Measurements from ENCODE around the gene SLC6A19. TPM values are rescaled to one million over a fixed set of nuclear protein-coding genes. Genes with fewer than 3 reads are reported as not detected.

SLC6A19 gene
- polyA plus RNA-seq, 1 of the 3 experiments (the other 2 are of a cell fraction) = not detected

- Histone ChIP-seq H3K9me2 (no peaks in the 10 kb centered on the region), H3K9me3 (no peaks in the 10 kb centered on the region), H2AFZ (ENCODE audit: low read depth) (no peak overlapping the region), H3K79me2 (ENCODE audit: insufficient read depth) (no peaks in the 10 kb centered on the region), H3K4me2 (no peak overlapping the region), H4K20me1 (ENCODE audit: insufficient read depth) (no peaks in the 10 kb centered on the region), H3K27ac (ENCODE audit: low read depth in 2 of 2, low read length in 1 of 2) (no peak overlapping the region), H3K9ac (no peak overlapping the region), H3K4me1 (ENCODE audit: control insufficient read depth in 1 of 2, insufficient read depth in 2 of 2, low read depth in 1 of 2, low read length in 1 of 2) (peaks cover 0 to 20% of the 10 kb centered on the region in 2 experiments; a peak in 1 of 4 replicates), H3K4me3 (ENCODE audit: low read depth in 2 of 2, low read length in 1 of 2) (no peak overlapping the region), H3K27me3 (ENCODE audit: insufficient read depth) (0 out of 2 replicates have a peak, but pooled peaks cover 6% of the 10 kb centered on the region), H3K36me3 (replicated peaks in 1 of 2; ENCODE audit: control insufficient read depth in 1 of 2, insufficient read depth in 2 of 2, low read length in 1 of 2) (no peaks in the 10 kb centered on the region), H3F3A (replicated peaks; ENCODE audit: insufficient read depth) (peaks cover 6% of the 10 kb centered on the region)
- no peak for DNase-seq
- CTCF ChIA-PET = interaction anchor here (1.3 to 6.5 kb wide), 3 partner anchors 13 to 19 kb away, joined by 6 to 76 read pairs (median 41); no protein-coding TSS in a partner anchor
- no peak for TF ChIP-seq TAF1 (IDR thresholded peaks at IDR 0.05; ENCODE audit: borderline replicate concordance, low read depth, low read length)
- no peak for TF ChIP-seq TEAD4 (IDR thresholded peaks at IDR 0.05; ENCODE audit: borderline replicate concordance, insufficient read depth)
- POLR2A ChIA-PET = no interaction called here
- WGBS (ENCODE audit: low lambda C conversion rate) = 44% methylated on average over 2 of the region's 18 CpGs
Measured at GRCh38 chr5:1187234-1187949, 14.0 kb upstream of the SLC6A19 start.

GRCh38 chr5:1187950-1188334 lies 13.5 kb upstream of the SLC6A19 start:
- no peak overlapping the region for H3K4me3 ChIP-seq (ENCODE audit: low read depth in 2 of 2, low read length in 1 of 2)
- TF ChIP-seq FOXJ3 (CRISPR knock-in tag; IDR thresholded peaks at IDR 0.05) = no peak
- no peak for TF ChIP-seq FOSL2 (IDR thresholded peaks at IDR 0.05; ENCODE audit: borderline replicate concordance, low read depth)
- no peak for TF ChIP-seq REST (IDR thresholded peaks at IDR 0.05; ENCODE audit: low read depth, low read length)
- TF ChIP-seq MAX (IDR thresholded peaks at IDR 0.05; ENCODE audit: low read depth) = no peak
- no peak for TF ChIP-seq TCF12 (IDR thresholded peaks at IDR 0.05)
- TF ChIP-seq JUND (IDR thresholded peaks at IDR 0.05) = no peak
- TF ChIP-seq SMC3 (IDR thresholded peaks at IDR 0.05; ENCODE audit: low read depth, low read length) = no peak
- no peak for TF ChIP-seq USF1 (IDR thresholded peaks at IDR 0.05; ENCODE audit: borderline replicate concordance, low read depth)
- TF ChIP-seq EP300 (IDR thresholded peaks at IDR 0.05; ENCODE audit: borderline replicate concordance in 1 of 2, low read depth in 1 of 2, low read length in 1 of 2) = no peak
- TF ChIP-seq FOXM1 (IDR thresholded peaks at IDR 0.05; ENCODE audit: low read depth) = no peak
- TF ChIP-seq TAF1 (IDR thresholded peaks at IDR 0.05; ENCODE audit: borderline replicate concordance, low read depth, low read length) = no peak
- no peak for TF ChIP-seq GATA2 (CRISPR knock-in tag; IDR thresholded peaks at IDR 0.05)
- TF ChIP-seq IRF3 (IDR thresholded peaks at IDR 0.05; ENCODE audit: low read depth, low read length) = no peak
- TF ChIP-seq RAD21 (IDR thresholded peaks at IDR 0.05; ENCODE audit: low read length) = no peak
- no peak for TF ChIP-seq EZH2phosphoT487 (IDR thresholded peaks at IDR 0.05; ENCODE audit: borderline replicate concordance, low read depth)
- H2AFZ ChIP-seq (ENCODE audit: low read depth) = no peak overlapping the region
- peaks cover 6% of the 10 kb centered on the region for H3F3A ChIP-seq (replicated peaks; ENCODE audit: insufficient read depth)
- H3K9me2 ChIP-seq = no peaks in the 10 kb centered on the region
- CTCF ChIA-PET = interaction anchor here (1.3 to 6.5 kb wide), 2 partner anchors 17 to 19 kb away, joined by 6 to 41 read pairs; no protein-coding TSS in a partner anchor
- 0 out of 2 replicates have a peak, but pooled peaks cover 6% of the 10 kb centered on the region for H3K27me3 ChIP-seq (ENCODE audit: insufficient read depth)
- H3K9ac ChIP-seq = no peak overlapping the region
- peaks cover 0 to 20% of the 10 kb centered on the region in 2 experiments; a peak in 1 of 4 replicates for H3K4me1 ChIP-seq (ENCODE audit: control insufficient read depth in 1 of 2, insufficient read depth in 2 of 2, low read depth in 1 of 2, low read length in 1 of 2)
- no peaks in the 10 kb centered on the region for H4K20me1 ChIP-seq (ENCODE audit: insufficient read depth)
- no peaks in the 10 kb centered on the region for H3K79me2 ChIP-seq (ENCODE audit: insufficient read depth)
- no peak for DNase-seq
- H3K36me3 ChIP-seq (replicated peaks in 1 of 2; ENCODE audit: control insufficient read depth in 1 of 2, insufficient read depth in 2 of 2, low read length in 1 of 2) = no peaks in the 10 kb centered on the region
- no peaks in the 10 kb centered on the region for H3K9me3 ChIP-seq
- WGBS (ENCODE audit: low lambda C conversion rate) = 65% methylated on average over 7 of the region's 8 CpGs
- no peak overlapping the region for H3K27ac ChIP-seq (ENCODE audit: low read depth in 2 of 2, low read length in 1 of 2)
- POLR2A ChIA-PET = no interaction called here
- no peak overlapping the region for H3K4me2 ChIP-seq

Data from SK-N-SH (cell line).